Measurements from ENCODE around the gene CHD1.

DNA sequence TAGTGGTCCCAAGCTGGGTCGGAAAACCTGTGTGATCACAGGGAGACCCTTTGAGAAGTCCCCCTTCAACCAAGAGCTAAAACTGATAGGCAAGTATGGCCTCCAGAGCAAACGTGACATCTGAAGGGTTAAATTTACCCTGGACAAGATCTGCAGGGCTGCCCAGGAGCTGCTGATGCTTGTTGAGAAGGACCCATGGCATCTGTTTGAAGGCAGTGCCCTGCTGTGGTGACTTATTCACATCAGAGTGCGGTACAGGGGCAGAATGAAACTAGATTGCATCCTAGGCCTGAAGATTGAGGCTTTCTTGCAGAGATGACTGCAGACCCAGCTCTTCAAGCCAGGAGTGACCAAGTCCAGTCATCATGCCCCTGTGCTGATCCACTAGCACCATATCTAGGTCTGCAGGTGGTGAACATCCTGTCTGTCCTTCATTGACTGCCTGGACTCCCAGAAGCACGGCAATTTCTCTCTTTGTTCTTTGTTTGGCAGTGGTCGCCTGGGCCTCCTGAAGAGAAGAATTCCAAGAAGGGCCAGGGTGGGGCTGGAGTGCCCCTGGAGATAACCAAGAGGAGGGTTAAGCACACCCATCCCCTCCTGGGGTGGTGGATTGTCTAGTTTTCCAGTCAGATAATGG, 25.7 kb upstream of the CHD1 start:
- TF ChIP-seq, protein P1, sequence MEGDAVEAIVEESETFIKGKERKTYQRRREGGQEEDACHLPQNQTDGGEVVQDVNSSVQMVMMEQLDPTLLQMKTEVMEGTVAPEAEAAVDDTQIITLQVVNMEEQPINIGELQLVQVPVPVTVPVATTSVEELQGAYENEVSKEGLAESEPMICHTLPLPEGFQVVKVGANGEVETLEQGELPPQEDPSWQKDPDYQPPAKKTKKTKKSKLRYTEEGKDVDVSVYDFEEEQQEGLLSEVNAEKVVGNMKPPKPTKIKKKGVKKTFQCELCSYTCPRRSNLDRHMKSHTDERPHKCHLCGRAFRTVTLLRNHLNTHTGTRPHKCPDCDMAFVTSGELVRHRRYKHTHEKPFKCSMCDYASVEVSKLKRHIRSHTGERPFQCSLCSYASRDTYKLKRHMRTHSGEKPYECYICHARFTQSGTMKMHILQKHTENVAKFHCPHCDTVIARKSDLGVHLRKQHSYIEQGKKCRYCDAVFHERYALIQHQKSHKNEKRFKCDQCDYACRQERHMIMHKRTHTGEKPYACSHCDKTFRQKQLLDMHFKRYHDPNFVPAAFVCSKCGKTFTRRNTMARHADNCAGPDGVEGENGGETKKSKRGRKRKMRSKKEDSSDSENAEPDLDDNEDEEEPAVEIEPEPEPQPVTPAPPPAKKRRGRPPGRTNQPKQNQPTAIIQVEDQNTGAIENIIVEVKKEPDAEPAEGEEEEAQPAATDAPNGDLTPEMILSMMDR (IDR thresholded peaks at IDR 0.05) = no peak
- no peak for TF ChIP-seq POLR2A (IDR thresholded peaks at IDR 0.05)

Data from Peyer's patch (tissue), 4 donors.